Activated CD8-positive, alpha-beta T cell treated with anti-CD3 and anti-CD28 coated beads, Interleukin-2, amount 10 ng/mL, durations not matched to agents 7 days and 5 days (primary cell): ENCODE data around the gene DLGAP3. TPM values are rescaled to one million over a fixed set of nuclear protein-coding genes. Genes with fewer than 3 reads are reported as not detected.

Experiments used
- ATAC-seq: fragments of 150-1000 bp; cut with Tn5 transposase; one replicate; pipeline ENCODE4 v1.10.0; 2021; ENCODE audit warnings: moderate library complexity
- CTCF ChIA-PET: fragments of 350-600 bp; sonication (Branson Sonifier 250); formaldehyde crosslinking; loops from one replicate; lab custom pipeline; 2021; ENCODE audit warnings: antibody characterized with exemption; lab: Charles Lee
- POLR2A ChIA-PET: fragments of 350-600 bp; sonication (Branson Sonifier 250); formaldehyde crosslinking; loops from one replicate; lab custom pipeline; 2021; ENCODE audit warnings: antibody characterized with exemption; lab: Charles Lee
- DNase-seq: peaks from one replicate; pipeline ENCODE4 v3.0.0-alpha.2; 2020
- H3K27ac Mint-ChIP-seq: one replicate; pipeline ENCODE4 v1.8.0; 2021; ENCODE audit warnings: mild to moderate bottlenecking, mixed read lengths
- H3K27me3 Mint-ChIP-seq: one replicate; pipeline ENCODE4 v1.8.0; 2021; ENCODE audit warnings: low read depth, mixed read lengths
- H3K36me3 Mint-ChIP-seq: one replicate; pipeline ENCODE4 v1.8.0; 2021; ENCODE audit warnings: low read depth, mixed read lengths
- H3K4me1 Mint-ChIP-seq: one replicate; pipeline ENCODE4 v1.8.0; 2021; ENCODE audit warnings: low read depth, mixed read lengths
- H3K4me3 Mint-ChIP-seq: one replicate; pipeline ENCODE4 v1.8.0; 2021; ENCODE audit warnings: mild to moderate bottlenecking, mixed read lengths
- H3K9me3 Mint-ChIP-seq: one replicate; pipeline ENCODE4 v1.8.0; 2022; ENCODE audit warnings: mixed read lengths; ENCODE audit not compliant: insufficient read depth
- total RNA-seq, 2 experiments: library from RNA; stranded (reverse); gene quantifications; one replicate each; pipeline ENCODE4 v1.2.3, GENCODE V29; 2021

DLGAP3 gene
- total RNA-seq, 2 experiments from 2014 or later, result 0.29 to 0.39 TPM

DNA sequence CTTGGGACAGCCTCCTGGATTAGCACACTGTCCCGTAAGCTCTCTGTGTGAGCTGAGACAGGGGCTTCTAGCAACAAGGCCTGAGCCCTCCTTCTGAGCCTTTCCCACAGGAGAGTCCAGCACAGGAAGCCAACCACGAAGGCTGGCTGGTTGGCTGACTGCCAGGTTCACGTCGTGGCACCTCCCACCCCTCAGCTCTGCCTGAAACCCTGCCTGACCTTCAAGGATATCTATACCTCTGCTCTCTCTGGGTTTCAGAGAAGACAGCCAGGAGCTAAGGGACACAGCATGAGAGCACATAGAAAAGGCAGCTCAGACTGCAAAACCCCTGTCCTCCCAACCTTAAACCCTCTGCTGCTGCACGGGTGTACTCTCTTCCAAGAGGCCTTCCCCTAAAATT, 13.9 kb downstream of the DLGAP3 start:
- DNase-seq, result no peak
- CTCF ChIA-PET, result interaction anchor here (0.8 kb wide), 1 partner anchor 63 kb away, joined by 3 read pairs; no protein-coding TSS in a partner anchor
- no peaks in the 10 kb centered on the region for H3K9me3 Mint-ChIP-seq
- H3K4me3 Mint-ChIP-seq, result no peak overlapping the region
- POLR2A ChIA-PET, result no interaction called here
- ATAC-seq, result no peak
- no peaks in the 10 kb centered on the region for H3K4me1 Mint-ChIP-seq
- peaks cover 5% of the 10 kb centered on the region for H3K27me3 Mint-ChIP-seq
- H3K36me3 Mint-ChIP-seq, result no peaks in the 10 kb centered on the region
- no peak overlapping the region for H3K27ac Mint-ChIP-seq

DNA sequence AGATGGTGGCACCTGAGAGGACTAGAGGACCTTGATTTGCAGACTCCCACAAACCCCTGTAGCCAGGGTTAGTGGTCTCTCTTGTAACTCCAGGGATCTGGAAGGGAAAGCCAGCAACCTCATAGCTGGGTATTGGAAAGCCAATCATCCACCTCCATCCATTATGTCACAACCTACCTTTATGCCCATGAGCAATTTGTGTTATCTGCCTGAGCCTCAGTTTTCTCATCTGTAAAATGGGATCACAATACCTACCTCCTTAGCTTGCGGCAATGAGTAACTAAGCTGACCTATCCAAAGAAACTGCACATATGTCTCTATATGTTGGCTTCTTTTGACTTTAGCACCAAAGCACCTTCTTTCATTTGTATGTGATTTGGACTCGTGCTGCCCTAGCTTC, 14.5 kb downstream of the DLGAP3 start:
- CTCF ChIA-PET, result no interaction called here
- POLR2A ChIA-PET, result no interaction called here
- ATAC-seq, result no peak
- Mint-ChIP-seq H3K4me3 (no peak overlapping the region), H3K4me1 (no peaks in the 10 kb centered on the region), H3K27ac (no peak overlapping the region), H3K36me3 (no peaks in the 10 kb centered on the region), H3K9me3 (no peaks in the 10 kb centered on the region), H3K27me3 (peaks cover under 1% of the 10 kb centered on the region)
- no peak for DNase-seq

DNA sequence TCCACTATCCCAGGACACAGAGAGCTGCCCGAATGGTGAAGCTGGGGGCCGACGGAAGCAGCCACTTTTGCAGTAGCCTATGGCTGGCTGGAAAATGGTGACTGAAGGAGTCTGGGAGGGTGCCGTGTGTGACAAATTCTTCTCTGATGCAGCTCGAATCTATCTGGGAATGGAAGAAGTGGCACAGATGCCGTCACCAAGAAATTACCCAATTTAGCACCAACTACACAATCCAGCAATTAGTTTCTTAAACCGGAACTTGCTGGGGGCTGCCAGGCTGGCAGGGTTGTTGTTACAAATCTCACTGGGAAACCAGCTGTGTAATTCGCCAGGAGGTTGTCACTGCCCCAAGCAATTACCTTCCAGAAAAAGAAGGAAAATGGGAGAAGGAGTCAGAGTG, 18.0 kb downstream of the DLGAP3 start:
- no peak overlapping the region for H3K27ac Mint-ChIP-seq
- H3K4me1 Mint-ChIP-seq, result no peaks in the 10 kb centered on the region
- ChIA-PET POLR2A (no interaction called here), CTCF (no interaction called here)
- no peaks in the 10 kb centered on the region for H3K36me3 Mint-ChIP-seq
- H3K9me3 Mint-ChIP-seq, result no peaks in the 10 kb centered on the region
- no peak overlapping the region for H3K4me3 Mint-ChIP-seq
- DNase-seq, result no peak
- no peaks in the 10 kb centered on the region for H3K27me3 Mint-ChIP-seq
- ATAC-seq, result no peak

DNA sequence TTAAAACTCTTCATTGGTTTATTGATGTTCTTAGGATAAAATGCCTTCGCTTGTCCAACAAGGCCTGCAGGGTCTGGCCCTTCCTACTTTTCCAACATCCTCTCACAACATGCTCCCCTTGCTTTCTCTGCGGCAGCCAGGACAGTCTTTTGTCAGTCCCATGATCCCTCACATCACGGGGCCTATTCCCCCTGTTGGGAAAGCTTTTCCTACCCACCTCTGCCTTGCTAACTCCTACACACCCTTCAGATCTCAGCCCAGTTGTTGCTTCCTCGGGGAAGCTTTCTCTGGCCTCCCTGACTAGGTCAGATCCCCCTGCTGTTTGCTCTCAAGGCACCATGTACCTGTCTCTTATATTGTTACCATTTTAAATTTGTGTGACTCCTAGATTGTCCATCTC, 19.0 kb downstream of the DLGAP3 start:
- Mint-ChIP-seq H3K4me3 (no peak overlapping the region), H3K9me3 (no peaks in the 10 kb centered on the region), H3K27ac (no peak overlapping the region), H3K36me3 (no peaks in the 10 kb centered on the region), H3K27me3 (no peaks in the 10 kb centered on the region), H3K4me1 (no peaks in the 10 kb centered on the region)
- ChIA-PET CTCF (no interaction called here), POLR2A (no interaction called here)
- no peak for DNase-seq
- no peak for ATAC-seq

DNA sequence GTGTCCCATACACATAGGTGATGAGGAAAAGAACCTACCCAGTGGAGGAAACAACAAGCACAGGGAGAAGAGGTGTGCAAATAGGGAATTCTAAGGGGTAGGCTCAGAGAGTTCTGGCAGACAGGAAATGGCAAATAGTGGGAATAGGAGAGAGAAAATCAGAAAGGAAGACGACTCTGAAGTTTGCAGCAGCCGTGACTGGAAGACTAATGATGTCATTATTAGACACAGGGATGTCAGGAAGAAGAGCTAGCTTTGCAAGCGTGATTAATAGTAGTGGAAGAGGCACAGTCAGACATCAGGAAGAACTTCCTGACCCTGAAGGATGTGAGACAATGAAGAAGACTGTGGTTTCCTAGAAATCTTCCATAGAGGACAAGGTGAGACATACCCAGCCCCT, 21.1 kb downstream of the DLGAP3 start:
- Mint-ChIP-seq H3K36me3 (no peaks in the 10 kb centered on the region), H3K9me3 (no peaks in the 10 kb centered on the region), H3K4me3 (no peak overlapping the region), H3K27ac (no peak overlapping the region), H3K27me3 (no peaks in the 10 kb centered on the region), H3K4me1 (no peaks in the 10 kb centered on the region)
- ChIA-PET CTCF (no interaction called here), POLR2A (no interaction called here)
- DNase-seq (no peak), ATAC-seq (no peak)

DNA sequence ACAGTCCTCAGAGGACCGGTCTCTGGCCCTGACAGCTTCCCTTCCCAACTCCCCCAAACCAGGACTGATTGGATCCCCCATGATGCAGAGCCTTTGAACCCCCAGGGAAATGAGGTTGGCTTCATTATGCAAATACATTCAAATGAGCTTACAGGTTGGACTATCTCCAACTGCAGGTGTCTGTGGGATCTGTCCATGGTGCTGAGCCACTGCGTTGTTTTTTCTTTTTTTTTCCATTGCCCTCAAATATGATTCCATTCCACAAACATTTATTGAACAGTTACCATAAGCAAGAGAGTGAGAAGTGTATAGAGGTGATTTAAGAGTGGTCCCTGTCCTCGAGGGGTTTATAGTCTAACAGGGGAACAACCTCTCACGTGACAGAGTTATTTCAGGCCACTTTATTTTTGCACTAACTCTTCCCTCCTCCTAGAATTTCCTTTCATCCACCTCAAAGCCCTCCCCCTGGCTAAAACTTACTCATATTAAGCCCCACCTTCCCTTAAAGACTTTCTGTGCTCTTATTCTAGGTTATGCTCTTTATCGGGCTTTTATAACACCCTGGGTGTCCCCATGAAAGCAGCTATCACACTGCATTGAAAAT, 21.9 kb downstream of the DLGAP3 start:
- H3K4me3 Mint-ChIP-seq, result no peak overlapping the region
- ATAC-seq (no peak), DNase-seq (no peak)
- no peaks in the 10 kb centered on the region for H3K9me3 Mint-ChIP-seq
- H3K27me3 Mint-ChIP-seq, result no peaks in the 10 kb centered on the region
- no peaks in the 10 kb centered on the region for H3K4me1 Mint-ChIP-seq
- ChIA-PET POLR2A (interaction anchor here (0.7 kb wide), 1 partner anchor 31 kb away, joined by 4 read pairs; no protein-coding TSS in a partner anchor), CTCF (interaction anchor here (0.9 kb wide), 1 partner anchor 19 kb away, joined by 3 read pairs; no protein-coding TSS in a partner anchor)
- no peaks in the 10 kb centered on the region for H3K36me3 Mint-ChIP-seq
- no peak overlapping the region for H3K27ac Mint-ChIP-seq

DNA sequence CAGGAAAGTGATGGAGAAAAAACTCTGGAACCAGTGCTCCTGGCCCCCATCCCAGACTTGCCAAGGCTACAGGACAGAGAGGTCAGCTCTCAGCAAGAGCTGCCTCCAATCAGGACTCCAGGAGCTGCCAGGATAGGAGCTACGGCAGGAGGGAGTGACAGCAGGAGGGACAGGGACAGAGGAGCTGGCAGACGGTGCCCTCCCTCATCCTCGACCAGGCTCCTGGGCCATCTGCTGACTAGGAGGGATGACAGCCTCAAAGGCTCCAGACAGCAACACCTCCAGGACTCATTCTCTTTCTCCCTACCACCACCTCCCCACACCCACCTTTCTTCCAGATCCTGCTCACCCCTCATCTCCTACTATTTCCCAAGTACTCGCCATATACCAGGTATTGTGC, 22.7 kb downstream of the DLGAP3 start:
- no peaks in the 10 kb centered on the region for H3K9me3 Mint-ChIP-seq
- H3K4me1 Mint-ChIP-seq, result no peaks in the 10 kb centered on the region
- ChIA-PET POLR2A (interaction anchor here (0.7 kb wide), 1 partner anchor 32 kb away, joined by 4 read pairs; no protein-coding TSS in a partner anchor), CTCF (no interaction called here)
- ATAC-seq (no peak), DNase-seq (no peak)
- H3K4me3 Mint-ChIP-seq, result no peak overlapping the region
- H3K27me3 Mint-ChIP-seq, result peaks cover 3% of the 10 kb centered on the region
- no peaks in the 10 kb centered on the region for H3K36me3 Mint-ChIP-seq
- H3K27ac Mint-ChIP-seq, result no peak overlapping the region

DNA sequence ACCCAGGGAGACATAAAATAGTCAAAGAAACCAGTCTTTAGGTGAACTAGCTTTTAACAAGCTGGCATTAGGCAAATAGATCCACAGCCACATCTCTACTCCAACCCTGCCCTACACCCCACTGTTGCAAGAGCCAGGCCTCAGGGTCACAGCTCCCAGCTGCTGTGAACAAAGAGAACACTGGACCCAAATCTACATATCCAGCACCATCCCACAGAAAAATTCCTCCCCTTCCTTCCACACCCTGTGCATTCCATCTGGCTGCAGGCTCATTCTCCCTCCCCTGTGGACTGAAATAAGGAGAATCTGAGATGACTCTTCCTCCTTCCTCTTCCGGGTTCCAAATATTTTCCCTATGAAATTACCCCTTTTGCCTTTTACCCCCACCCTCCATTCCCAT, 23.2 kb downstream of the DLGAP3 start:
- Mint-ChIP-seq H3K4me3 (no peak overlapping the region), H3K27ac (no peak overlapping the region), H3K9me3 (no peaks in the 10 kb centered on the region), H3K27me3 (peaks cover 6% of the 10 kb centered on the region), H3K36me3 (no peaks in the 10 kb centered on the region), H3K4me1 (no peaks in the 10 kb centered on the region)
- ChIA-PET POLR2A (no interaction called here), CTCF (no interaction called here)
- no peak for DNase-seq
- no peak for ATAC-seq

DNA sequence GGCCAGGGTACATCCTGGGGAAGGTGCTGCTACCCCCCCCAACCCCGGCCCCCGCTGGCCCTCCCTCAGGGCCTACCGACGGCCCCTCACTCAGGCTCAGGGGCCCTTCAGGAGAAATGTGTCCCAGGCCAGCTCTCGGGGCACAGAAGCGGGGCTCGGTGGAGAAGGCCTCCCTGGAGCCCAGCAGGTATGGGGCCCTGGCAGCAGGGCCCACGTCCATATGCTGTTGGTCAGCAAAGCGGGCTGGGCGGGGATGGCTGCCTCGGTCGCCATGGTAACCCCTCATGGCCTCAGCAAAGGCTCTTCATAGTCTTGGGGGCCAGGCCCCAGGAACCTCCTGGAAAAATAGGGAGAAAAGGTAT, 24.4 kb downstream of the DLGAP3 start:
- DNase-seq (no peak), ATAC-seq (no peak)
- Mint-ChIP-seq H3K9me3 (no peaks in the 10 kb centered on the region), H3K27me3 (peaks cover 9% of the 10 kb centered on the region), H3K27ac (no peak overlapping the region), H3K4me3 (no peak overlapping the region), H3K36me3 (no peaks in the 10 kb centered on the region), H3K4me1 (no peaks in the 10 kb centered on the region)
- ChIA-PET POLR2A (no interaction called here), CTCF (no interaction called here)

DNA sequence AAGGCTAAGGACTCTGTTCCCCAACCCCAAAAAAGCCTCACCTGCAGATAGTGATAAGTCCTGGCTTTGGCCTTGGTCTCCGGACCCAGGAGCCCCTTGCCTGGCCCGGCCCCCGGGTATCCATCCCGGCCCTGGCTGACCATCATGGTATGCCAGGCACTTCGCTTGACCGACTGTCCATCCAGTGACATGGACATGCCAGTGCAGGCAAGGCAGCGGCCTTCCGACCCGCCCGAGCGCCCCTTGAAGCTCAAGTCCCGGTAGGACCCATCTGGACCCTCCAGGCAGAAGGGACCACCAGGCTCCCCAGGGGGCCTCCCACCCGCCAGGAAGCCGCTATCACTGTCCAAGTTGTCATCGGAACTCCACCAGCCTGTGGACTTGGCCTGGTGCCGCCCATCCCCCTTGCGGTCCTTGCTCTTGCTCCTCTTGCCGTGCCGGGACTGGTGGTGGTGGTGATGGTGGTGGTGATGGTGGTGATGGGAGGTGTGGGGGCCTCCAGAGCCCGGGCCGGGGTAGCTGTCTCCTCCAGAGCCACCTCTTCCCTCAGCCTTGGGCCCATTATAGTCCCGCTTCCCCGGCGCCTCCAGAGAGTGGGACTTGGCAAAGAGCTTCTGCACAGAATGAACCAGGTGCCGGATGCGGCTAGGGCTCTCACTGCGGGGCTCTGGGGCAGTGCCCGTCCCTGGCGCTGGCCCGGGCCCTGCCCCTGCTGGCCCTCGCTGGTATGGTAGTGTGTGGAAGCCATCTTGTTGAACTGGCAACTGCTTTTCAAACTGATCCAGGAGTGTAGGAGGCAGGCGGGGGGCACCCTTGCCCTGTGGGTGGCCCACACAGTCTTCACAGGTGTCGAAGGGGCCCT, 25.0 kb downstream of the DLGAP3 start:
- H3K4me3 Mint-ChIP-seq, result no peak overlapping the region
- ATAC-seq, result no peak

DNA sequence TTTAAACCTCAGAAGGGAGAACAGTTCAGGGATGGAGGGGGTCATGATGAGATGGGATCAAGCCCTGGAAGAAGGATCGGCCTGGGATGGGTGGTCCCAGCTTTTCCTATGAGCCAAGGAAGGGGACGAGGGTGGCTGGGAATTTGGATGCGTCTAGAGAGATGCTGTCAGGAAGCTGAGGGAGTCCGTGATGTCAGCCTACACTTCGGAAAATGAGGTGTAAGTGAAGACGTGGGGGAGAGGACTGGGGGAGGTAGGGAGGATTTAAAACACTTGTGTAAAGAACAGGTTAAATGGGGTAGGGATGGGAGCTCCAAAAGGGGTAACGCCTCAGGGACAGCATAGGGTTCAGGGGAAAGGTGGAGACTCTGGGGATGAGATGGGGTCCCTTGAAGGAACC, 27.5 kb downstream of the DLGAP3 start:
- Mint-ChIP-seq H3K4me3 (no peak overlapping the region), H3K9me3 (no peaks in the 10 kb centered on the region), H3K27me3 (peaks cover 12% of the 10 kb centered on the region), H3K4me1 (no peaks in the 10 kb centered on the region), H3K36me3 (no peaks in the 10 kb centered on the region), H3K27ac (no peak overlapping the region)
- DNase-seq (no peak), ATAC-seq (no peak)
- ChIA-PET CTCF (no interaction called here), POLR2A (no interaction called here)

More for the DNA sequence above, 25.0 kb downstream of the DLGAP3 start:
- DNase-seq, result no peak
- Mint-ChIP-seq H3K27ac (no peak overlapping the region), H3K9me3 (no peaks in the 10 kb centered on the region), H3K36me3 (no peaks in the 10 kb centered on the region), H3K27me3 (peaks cover 9% of the 10 kb centered on the region), H3K4me1 (no peaks in the 10 kb centered on the region)
- POLR2A ChIA-PET, result no interaction called here
- CTCF ChIA-PET, result no interaction called here

DNA sequence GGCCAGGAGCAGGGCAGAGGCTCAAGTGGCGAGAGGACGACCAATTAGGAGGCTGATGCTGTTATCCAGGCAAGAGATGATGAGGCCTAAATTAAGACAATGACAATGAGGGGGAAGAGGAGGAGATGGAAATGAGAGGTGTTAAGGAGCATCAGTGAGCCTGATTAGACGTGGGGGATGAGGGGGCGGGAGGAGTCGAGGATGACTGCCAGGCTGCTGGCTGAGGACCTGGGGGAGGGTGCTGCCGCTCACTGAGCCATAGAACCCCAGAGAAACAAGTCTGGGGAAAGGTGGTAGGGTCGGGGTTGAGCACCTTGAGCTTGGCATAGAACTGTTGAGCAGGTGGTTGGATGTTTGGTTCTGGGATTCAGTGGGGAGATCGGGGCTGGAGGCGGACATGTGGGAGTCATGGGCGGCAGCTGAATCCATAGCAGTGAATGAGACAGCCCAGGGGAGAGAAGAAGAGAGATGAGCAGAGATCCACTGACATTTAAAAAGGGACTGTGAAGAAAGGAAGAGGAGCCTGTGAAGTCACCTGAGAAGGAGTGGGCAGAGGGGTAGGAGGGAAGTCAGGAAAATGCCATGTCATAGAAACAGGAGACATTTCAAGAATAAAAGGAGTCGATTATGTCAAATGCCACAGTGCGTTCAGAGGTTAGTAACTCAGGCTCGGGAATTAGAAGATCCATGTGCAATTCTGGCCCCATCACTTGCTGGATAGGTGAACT, 28.5 kb downstream of the DLGAP3 start:
- POLR2A ChIA-PET, result no interaction called here
- no peaks in the 10 kb centered on the region for H3K9me3 Mint-ChIP-seq
- DNase-seq (no peak), ATAC-seq (no peak)
- H3K36me3 Mint-ChIP-seq, result no peaks in the 10 kb centered on the region
- H3K27ac Mint-ChIP-seq, result no peak overlapping the region
- no peaks in the 10 kb centered on the region for H3K4me1 Mint-ChIP-seq
- H3K4me3 Mint-ChIP-seq, result no peak overlapping the region
- CTCF ChIA-PET, result no interaction called here
- H3K27me3 Mint-ChIP-seq, result peaks cover 12% of the 10 kb centered on the region
